EL (cell line): Measurements from ENCODE around the gene NPW.

Experiments used
- DNase-seq: peaks from one replicate; pipeline ENCODE4 v3.0.0-alpha.2; 2016

Gene NPW

DNA sequence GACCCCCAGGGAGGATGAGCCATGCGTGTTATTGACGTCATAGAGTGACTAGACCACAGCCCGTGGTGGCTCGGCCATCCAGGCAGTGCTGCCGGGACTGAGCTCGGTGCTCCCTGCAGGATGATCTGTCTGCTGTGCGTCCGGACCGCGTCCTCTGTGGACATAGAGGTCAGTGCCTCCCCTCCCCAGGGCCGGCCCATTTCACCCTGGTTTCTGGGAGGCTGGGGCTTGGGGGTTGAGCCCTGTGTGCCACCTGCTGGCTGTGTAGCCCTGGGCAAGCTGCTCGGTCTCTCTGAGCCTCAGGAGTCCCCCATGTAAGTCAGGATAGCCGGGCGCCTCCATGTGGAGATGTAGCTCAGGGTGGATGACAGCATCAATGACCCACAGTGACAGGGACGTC, 36.5 kb downstream of the NPW start:
- no peak for DNase-seq

DNA sequence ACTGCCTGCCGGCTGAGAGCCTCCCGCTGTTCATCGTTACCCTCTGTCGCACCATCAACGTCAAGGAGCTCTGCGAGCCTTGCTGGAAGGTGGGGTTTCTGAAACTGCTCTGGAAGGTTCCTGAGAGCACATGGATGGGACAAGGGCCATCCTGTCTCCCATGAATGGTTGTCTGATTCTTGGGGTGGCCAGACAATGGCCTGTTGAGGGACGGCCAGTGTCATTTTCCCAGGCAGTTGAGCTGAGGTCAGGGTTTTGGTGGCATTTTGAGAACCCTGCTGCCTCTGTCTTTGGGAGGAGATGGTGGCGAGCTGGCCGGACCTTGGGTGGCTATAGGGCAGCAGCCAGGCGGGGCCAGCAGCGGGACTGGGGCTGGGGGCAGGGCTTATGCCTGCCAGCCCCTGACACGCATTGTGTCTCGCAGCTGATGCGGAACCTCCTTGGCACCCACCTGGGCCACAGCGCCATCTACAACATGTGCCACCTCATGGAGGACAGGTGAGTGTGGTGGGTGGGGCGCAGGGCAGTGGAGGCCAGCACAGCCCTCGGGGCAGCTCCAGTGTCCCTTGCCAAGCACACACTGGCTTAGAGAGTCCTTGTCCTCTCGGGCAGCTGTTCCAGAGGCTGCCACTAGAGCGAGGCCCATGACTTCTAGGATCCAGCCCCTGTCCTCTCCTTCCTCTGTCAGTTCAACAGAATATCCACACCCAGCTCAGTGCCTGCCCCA, 37.3 kb downstream of the NPW start:
- no peak for DNase-seq

DNA sequence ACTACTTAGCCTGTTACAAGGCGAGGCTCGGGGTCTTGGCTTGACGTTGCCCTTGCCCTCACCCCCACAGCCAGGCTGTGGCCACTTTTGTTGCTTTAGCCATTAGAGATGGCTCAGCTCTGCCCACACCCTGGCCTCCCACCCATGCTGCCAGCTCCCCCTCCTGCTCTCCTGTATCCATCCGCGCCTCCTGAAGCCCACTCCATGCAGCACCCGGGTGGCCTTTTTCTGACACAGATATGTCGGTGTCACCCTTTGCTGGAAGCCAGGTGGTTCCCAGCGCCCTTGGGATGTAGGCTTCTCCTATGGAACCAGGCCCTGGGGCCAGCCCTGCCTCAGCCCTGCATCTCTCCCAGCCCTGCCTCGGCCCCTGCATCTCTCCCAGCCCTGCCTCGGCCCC, 37.9 kb downstream of the NPW start:
- DNase-seq: no peak

DNA sequence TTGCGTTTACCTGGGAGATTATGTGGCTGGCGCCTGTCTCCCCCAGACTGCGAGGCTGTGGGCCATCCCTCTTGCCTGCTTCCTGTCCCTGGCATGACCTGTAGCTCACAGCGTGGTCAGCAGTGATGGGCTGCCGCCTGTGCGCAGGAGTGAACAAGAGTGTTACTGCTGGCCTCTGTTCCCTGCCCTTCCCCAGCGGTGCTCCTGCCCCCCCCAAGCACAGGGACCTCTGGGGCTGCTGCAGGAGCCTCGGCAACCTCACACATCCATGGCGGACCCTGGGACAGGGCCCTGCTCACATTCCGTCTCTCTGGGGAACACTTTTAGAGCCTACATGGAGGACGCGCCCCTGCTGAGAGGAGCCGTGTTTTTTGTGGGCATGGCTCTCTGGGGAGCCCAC, 38.8 kb downstream of the NPW start:
- no peak for DNase-seq

DNA sequence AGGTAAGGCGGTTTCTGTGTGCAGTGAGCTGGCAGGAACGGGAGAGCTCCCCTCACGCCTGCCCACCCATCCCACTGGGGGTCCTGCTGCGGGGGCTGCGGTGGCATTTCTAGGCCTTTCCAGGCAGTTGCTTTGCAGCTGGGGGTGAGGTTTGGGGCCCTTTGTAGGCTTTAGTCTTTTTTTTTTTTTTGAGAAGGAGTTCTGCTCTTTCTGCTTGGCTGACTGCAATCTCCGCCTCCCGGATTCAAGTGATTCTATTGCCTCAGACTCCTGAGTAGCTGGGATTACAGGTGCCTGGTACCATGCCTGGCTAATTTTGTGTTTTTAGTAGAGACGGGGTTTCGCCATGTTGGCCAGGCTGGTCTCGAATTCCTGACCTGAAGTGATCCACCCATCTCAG, 39.3 kb downstream of the NPW start:
- DNase-seq: no peak

DNA sequence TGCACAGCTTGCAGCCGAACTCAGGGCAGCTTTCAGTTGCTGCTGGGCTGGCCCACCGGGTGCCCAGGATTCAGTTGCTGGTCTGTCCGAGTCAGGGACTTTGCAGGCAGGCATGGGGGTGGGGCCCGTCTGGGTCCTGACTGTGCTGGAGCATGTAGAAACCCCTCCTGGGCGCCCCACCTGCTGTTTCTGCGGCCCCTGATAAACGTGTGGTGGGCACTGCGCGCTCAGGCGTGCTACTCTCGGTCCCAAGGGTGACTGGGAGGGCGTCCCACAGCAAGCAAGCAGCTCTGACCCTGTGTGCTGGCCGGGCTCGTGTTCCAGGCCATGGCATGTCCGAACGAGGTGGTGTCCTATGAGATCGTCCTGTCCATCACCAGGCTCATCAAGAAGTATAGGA, 40.8 kb downstream of the NPW start:
- no peak for DNase-seq

DNA sequence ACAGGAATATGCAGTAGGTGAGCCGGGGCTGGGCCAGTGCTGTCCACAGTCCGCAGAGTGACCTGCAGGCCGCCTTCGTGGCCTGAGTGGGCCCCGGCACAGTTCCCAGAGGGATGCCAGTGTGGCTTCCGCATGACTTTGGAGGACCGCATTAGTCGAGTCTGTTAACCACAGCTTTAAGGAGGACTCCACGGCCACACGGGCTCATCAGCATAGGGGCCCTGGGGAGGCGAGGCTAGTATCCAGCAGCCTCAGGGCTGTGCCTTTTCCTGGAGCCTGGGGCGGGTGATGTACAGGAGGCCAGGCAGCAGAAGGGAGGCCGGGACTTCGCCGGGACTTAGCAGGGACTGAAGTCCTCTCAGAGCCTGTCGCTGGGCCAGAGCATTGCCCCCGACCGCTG, 41.4 kb downstream of the NPW start:
- no peak for DNase-seq

DNA sequence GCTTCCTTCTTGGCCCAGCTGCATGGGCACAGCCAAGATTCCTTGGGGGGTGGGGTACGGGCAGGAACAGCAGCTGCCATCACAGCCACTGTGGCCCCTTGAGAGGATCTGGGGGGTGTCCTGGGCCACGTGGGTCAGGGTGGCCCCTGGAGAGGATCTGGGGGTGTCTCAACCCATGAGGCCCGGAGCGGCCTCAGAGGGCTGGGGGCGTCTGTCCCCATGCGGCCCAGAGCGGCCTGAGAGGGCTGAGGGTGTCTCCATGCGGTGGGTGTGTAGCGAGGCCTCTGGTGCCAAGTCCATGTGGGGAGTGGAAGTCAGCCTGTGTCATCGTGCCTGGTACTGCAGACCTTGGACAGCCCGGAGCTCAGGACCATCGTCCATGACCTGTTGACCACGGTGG, 41.9 kb downstream of the NPW start:
- no peak for DNase-seq

DNA sequence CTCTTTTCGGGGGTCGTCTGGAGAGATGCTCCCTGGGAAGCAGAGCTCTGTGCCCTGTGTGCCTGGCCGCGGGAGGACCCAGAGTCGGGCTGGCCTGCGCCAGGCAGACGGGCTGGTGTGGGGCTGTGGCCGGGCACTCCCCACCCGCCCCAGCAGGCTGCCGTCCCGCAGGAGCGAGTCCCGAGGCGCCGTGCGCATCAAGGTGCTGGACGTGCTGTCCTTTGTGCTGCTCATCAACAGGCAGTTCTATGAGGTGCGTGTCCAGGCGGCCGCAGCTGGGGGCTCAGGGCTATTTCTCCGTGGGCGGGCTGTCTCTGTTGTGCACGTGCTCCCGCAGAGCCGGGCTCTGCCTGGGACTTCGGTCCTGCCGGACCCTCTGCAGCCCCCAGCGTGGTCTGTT, 43.2 kb downstream of the NPW start:
- DNase-seq: no peak

DNA sequence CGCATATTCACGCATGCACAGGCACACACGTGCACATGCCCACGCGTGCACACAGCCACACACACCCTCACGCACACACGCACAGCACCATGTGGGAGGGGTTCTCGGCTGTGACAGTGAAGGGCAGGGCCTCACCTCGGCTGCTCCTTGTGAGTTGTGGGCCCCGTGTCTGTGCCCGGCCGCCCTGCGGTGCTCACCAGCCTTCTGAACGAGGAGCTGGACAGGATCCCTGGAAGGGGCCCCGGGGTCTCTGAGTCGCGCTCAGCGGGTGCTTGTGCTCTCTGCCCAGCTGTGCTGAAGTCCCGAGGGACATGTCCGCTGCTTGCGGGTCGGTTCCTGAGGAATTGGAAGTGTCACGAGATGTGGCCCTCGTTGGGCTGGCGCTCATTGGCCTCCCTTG, 44.3 kb downstream of the NPW start:
- DNase-seq: no peak

DNA sequence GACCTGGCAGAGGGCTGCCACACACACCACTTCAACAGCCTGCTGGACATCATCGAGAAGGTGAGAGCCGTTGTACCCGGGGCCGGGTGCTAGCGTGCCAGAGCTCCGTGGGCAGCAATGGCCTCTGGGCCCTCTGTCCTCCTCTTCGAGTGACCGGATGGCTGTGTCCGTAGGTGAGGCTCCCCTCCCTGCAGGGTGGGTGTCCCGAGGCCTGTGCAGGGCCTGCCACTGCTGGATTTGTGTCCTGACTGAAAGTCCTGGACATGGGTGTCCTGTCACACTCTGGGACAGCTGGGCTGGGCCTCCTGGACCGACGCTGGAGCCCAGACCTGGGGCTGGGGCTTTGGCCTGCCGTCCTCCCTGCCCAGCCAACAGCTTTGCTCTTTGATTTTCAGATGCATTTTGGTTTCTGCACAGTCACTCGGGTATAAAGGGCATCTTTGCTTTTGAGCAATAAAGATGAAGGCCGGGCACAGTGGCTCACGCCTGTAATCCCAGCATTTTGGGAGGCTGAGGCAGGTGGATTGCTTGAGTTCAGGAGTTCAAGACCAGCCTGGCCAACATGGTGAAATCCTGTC, 44.9 kb downstream of the NPW start:
- DNase-seq: no peak

DNA sequence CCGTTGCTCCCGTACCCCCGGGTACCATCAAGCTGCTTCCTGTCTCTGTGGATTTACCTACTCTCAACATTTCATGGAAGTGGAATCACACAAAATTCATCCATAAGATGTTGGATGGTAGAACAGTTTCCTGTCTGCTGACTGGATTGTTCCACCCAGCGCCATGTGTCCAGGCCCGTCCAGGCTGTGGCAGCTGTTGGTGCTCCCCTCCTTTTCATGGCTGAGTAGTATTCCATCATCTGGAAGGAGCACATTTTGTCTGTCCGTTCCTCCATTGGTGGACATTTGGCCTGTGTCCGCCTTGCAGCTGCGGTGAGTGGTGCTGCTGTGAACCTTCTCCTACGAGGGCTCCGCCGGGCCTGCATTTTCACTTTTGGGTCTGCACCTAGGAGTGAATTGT, 46.6 kb downstream of the NPW start:
- no peak for DNase-seq
